Body of pancreas (tissue), 4 donors: ENCODE results near the gene KRT1. TPM values are rescaled to one million over a fixed set of nuclear protein-coding genes. Genes with fewer than 3 reads are reported as not detected.
A peak's percentile ranks its signal among the peaks of the same experiment; 100 is the strongest.

ENCODE experiments used
- ATAC-seq: fragments of 150-250 bp; one replicate; pipeline ENCODE4 v1.9.1; 2016
- DNase-seq, 4 donors: peaks; one replicate each; pipeline ENCODE4 v3.0.0-alpha.2; 2019
- H3K27ac ChIP-seq, 4 donors: fragments of 200-600 bp; sonication (generic); 1 replicate in 3 of 4; 2 replicates in 1 of 4; pipeline versions ENCODE4 v1.5.1 to v1.6.1; 2016 to 2019; ENCODE audit warnings: mild to moderate bottlenecking in 1 of 4, mixed read lengths in 1 of 4, moderate library complexity in 1 of 4
- H3K27me3 ChIP-seq, 2 donors: fragments of 200-600 bp; sonication (generic); one replicate each; pipeline ENCODE4 v1.6.0; 2016; ENCODE audit warnings: mild to moderate bottlenecking in 1 of 2
- H3K36me3 ChIP-seq, 2 donors: fragments of 200-600 bp; sonication (generic); replicated peaks in 1 of 2; 2 replicates each; pipeline ENCODE4 v1.5.1; 2016; ENCODE audit warnings: low read depth in 2 of 2; ENCODE audit not compliant: insufficient read depth in 1 of 2
- H3K4me1 ChIP-seq: fragments of 200-600 bp; sonication (generic); one replicate; pipeline ENCODE4 v1.6.0; 2016
- H3K4me3 ChIP-seq, 2 donors: fragments of 200-600 bp; sonication (generic); 1 replicate in 1 of 2; 2 replicates in 1 of 2; pipeline ENCODE4 v1.5.1; 2016 to 2019
- H3K9me3 ChIP-seq, 3 donors: fragments of 200-600 bp; sonication (generic); 1 replicate in 2 of 3; 2 replicates in 1 of 3; pipeline ENCODE4 v1.5.1; 2016
- POLR2A ChIP-seq, 3 donors: fragments of 450-650 bp; IDR thresholded peaks; one replicate each; pipeline ENCODE4 v1.6.1; 2016; ENCODE audit warnings: antibody characterized with exemption in 3 of 3, mild to moderate bottlenecking in 2 of 3
- WGBS, 2 donors: methylation state at CpG; one replicate each; pipeline ENCODE4 v1.1.5; 2017; 5-methylcytosine and 5-hydroxymethylcytosine counted together
- intact Hi-C: fragments of 100-400 bp; cut with DNase I; formaldehyde crosslinking; loops from one replicate; pipeline ENCODE4 v1.15.1; 2023
- total RNA-seq, 2 donors: library from RNA; depleted of rRNA; stranded (reverse); fragments of >200 nt; gene quantifications; one replicate each; pipeline ENCODE4 v1.1.0, GENCODE V29; 2016
- TF ChIP-seq, protein P1 (sequence below), 7 experiments: fragments of 450-650 bp in 4 of 7; fragments of 200-600 bp in 3 of 7; sonication (generic) in 3 of 7; IDR thresholded peaks; one replicate each; pipeline ENCODE4 v1.5.1; 2016 to 2019; ENCODE audit warnings: antibody characterized with exemption in 7 of 7

KRT1 gene
- total RNA-seq, 2 donors from 2014 or later = not detected

GRCh38 chr12:52691841-52692150 lies 11.6 kb upstream of the KRT1 start:
- no peak for TF ChIP-seq POLR2A (IDR thresholded peaks at IDR 0.05)
- TF ChIP-seq, protein P1, sequence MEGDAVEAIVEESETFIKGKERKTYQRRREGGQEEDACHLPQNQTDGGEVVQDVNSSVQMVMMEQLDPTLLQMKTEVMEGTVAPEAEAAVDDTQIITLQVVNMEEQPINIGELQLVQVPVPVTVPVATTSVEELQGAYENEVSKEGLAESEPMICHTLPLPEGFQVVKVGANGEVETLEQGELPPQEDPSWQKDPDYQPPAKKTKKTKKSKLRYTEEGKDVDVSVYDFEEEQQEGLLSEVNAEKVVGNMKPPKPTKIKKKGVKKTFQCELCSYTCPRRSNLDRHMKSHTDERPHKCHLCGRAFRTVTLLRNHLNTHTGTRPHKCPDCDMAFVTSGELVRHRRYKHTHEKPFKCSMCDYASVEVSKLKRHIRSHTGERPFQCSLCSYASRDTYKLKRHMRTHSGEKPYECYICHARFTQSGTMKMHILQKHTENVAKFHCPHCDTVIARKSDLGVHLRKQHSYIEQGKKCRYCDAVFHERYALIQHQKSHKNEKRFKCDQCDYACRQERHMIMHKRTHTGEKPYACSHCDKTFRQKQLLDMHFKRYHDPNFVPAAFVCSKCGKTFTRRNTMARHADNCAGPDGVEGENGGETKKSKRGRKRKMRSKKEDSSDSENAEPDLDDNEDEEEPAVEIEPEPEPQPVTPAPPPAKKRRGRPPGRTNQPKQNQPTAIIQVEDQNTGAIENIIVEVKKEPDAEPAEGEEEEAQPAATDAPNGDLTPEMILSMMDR (IDR thresholded peaks at IDR 0.05) = no peak
- no peak overlapping the region for H3K4me3 ChIP-seq
- no peak for DNase-seq
- no peaks in the 10 kb centered on the region for H3K27me3 ChIP-seq
- WGBS, 2 donors = 72% methylated on average over 2 of the region's 2 CpGs
- no peak for ATAC-seq
- no peaks in the 10 kb centered on the region for H3K36me3 ChIP-seq
- intact Hi-C loops = no loop called here
- peaks cover 7% of the 10 kb centered on the region for H3K4me1 ChIP-seq
- H3K27ac ChIP-seq = no peak overlapping the region
- no peaks in the 10 kb centered on the region for H3K9me3 ChIP-seq

DNA sequence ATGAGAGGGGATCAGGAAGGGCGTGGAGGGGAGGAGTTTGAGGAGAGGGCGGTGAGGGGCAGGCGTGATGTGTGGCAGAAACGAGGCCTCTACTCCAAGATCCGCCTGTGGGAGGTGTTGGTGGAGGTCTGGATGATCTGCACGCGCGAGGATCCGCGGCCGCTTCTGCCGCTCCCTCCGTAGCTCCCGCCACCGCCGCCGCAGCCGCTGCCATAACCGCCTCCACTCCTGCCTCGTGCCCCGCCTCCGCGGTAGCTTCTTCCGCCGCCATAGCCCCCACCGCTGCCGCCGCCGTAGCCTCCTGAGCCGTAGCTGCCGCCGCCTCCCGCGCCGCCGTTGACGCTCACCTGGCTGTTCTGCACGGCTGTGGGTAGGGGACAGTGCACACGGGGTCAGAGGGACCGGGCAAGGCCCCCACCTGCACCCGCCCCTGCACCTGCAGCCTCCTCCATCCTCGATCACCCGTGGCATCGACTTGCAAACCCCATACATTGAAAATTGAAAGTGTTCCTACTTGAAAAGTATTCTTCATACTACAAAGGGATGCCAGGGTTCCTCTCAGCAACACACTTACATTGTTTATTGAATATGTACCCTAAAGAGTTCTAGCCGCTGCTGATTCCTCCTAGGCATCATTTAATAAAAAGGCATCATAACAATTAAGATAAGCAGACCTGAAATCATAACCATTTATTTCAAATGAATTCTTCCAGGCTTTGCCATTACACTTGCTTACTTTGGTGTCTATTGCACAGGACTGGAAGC lies 11.1 kb upstream of the KRT1 start:
- DNase-seq = peak in 2 of 4 donors; percentile 21 to 31
- H3K9me3 ChIP-seq = no peaks in the 10 kb centered on the region
- WGBS, 2 donors = 5 to 11% methylated on average over 33 to 44 of the region's 45 CpGs

GRCh38 chr12:52690351-52691075 lies 10.3 kb upstream of the KRT1 start:
- 58 to 62% methylated on average over 8 of the region's 8 CpGs for WGBS, 2 donors
- Histone ChIP-seq H3K4me3 (no peak overlapping the region), H3K36me3 (no peaks in the 10 kb centered on the region), H3K27ac (no peak overlapping the region), H3K4me1 (peaks cover 7% of the 10 kb centered on the region), H3K27me3 (no peaks in the 10 kb centered on the region), H3K9me3 (no peaks in the 10 kb centered on the region)
- ATAC-seq (no peak), DNase-seq (no peak)
- intact Hi-C loops = no loop called here
- TF ChIP-seq, protein P1 (IDR thresholded peaks at IDR 0.05) = no peak
- TF ChIP-seq POLR2A (IDR thresholded peaks at IDR 0.05) = no peak

More for the DNA sequence above, 11.1 kb upstream of the KRT1 start:
- intact Hi-C loops = no loop called here
- no peak overlapping the region for H3K4me3 ChIP-seq
- TF ChIP-seq POLR2A (IDR thresholded peaks at IDR 0.05) = no peak
- TF ChIP-seq, protein P1 (IDR thresholded peaks at IDR 0.05) = no peak
- H3K27me3 ChIP-seq = no peaks in the 10 kb centered on the region
- H3K4me1 ChIP-seq = peaks cover 7% of the 10 kb centered on the region
- no peaks in the 10 kb centered on the region for H3K36me3 ChIP-seq
- H3K27ac ChIP-seq = no peak overlapping the region
- ATAC-seq = no peak

DNA sequence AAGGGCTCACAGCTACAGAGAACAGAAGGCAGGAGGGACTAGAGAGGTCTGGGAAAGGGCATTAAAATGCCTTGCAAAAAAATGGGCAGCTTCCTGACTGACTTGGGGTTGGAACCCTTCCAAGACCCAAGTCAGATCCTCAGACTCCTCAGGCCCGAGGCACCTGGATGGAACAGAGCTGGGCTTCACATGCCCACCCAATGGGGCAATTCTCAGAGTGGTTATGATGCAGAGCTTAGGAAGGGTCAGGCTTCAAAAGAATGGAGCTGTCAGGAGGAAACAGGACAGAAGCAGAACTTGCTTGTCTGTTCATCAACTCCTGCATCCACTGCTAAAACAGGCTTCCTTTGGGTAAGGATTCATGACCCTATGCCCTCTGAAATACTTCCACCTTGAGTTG lies 9.7 kb upstream of the KRT1 start:
- ATAC-seq = no peak
- H3K4me1 ChIP-seq = peaks cover 7% of the 10 kb centered on the region

More for the DNA sequence above, 9.7 kb upstream of the KRT1 start:
- Histone ChIP-seq H3K27ac (no peak overlapping the region), H3K9me3 (no peaks in the 10 kb centered on the region), H3K36me3 (no peaks in the 10 kb centered on the region), H3K4me3 (no peak overlapping the region), H3K27me3 (no peaks in the 10 kb centered on the region)
- 83 to 100% methylated on average over 1 of the region's 1 CpG for WGBS, 2 donors
- TF ChIP-seq POLR2A (IDR thresholded peaks at IDR 0.05) = no peak
- TF ChIP-seq, protein P1 (IDR thresholded peaks at IDR 0.05) = no peak
- intact Hi-C loops = no loop called here
- no peak for DNase-seq
